ENCODE results near the gene PTPRJ.
"Not testable (repeated sequence)": the region's sequence is repeated elsewhere in the genome, so short reads cannot be mapped to it uniquely, and the experiment has no call there.

PTPRJ gene

GRCh38 chr11:48170241-48171233, 190.2 kb downstream of the PTPRJ start:
- Histone ChIP-seq H3K4me3 (ENCODE audit: insufficient read depth, low read depth, low read length) (no peak overlapping the region), H3K9me3 (ENCODE audit: control insufficient read depth, low read length) (no peaks in the 10 kb centered on the region), H3K27me3 (ENCODE audit: control insufficient read depth, insufficient read depth, low read length, poor library complexity, severe bottlenecking) (no peaks in the 10 kb centered on the region), H3K27ac (ENCODE audit: insufficient read depth, low read depth, low read length, poor library complexity, severe bottlenecking) (no peak overlapping the region), H3K4me1 (ENCODE audit: control insufficient read depth, insufficient read depth, low read length) (peaks cover 6% of the 10 kb centered on the region), H3K36me3 (ENCODE audit: control insufficient read depth, insufficient read depth, low read length) (no peaks in the 10 kb centered on the region)
- 82 to 89% methylated on average over 10 of the region's 10 CpGs for WGBS, 2 experiments

DNA sequence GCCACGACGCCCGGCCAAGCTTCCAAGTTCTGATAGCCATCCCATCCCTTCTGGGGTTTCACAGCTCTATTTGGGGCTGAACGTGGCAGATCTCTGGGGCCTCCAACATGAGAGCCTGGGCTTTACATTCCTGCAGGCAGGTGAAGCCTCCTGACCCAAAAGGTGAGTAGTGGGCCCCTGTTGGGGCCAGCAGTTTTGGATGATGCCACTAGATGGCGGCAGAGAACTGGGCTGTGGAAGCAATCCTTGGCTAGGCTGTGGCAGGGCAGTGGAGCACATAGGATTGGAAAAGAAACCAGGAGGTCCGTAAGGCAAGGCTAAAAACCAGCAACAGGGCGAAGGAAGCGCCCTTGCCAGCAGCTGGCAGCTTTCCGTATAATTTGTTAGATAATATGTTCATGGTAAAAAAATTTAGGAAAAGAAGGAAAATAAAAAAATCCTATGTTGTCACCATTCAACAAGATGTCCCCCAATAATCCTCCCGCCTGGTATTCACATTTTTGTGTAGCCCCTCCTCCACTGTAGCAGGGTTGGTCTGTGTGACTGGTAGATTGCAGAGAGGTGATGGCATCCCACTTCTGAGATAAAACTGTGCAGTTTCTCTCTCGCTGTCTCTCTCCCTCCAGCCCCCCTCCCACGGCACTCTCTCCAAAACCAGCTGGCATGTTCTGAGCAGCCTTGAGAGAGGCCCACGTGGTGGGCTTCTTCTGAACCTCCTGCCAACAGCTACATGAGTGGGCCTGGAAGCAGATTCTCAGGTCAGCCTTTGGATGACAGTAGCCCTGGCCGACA, 192.7 kb downstream of the PTPRJ start:
- no peaks in the 10 kb centered on the region for H3K36me3 ChIP-seq (ENCODE audit: control insufficient read depth, insufficient read depth, low read length)
- 53 to 55% methylated on average over 13 to 14 of the region's 14 CpGs for WGBS, 2 experiments
- no peaks in the 10 kb centered on the region for H3K27me3 ChIP-seq (ENCODE audit: control insufficient read depth, insufficient read depth, low read length, poor library complexity, severe bottlenecking)

DNA sequence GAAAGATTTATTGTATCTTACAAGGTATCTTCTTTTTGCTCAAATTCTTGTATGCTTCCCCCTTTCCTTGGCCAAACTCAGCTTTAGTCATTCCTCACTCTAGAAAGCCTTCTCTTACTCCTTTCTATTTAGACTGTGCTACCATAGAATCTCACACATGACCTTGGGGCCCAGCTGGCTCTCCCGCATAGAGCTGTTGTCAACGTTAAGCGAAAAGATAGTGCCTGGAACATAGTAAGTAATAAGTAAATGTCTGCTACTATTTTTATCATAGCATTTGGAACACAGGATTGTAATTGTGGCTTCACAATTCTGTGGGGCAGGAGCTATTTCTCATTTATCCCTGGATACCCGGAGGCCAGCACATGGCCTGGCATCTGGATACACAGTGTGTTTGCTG, 197.3 kb downstream of the PTPRJ start:
- Histone ChIP-seq H3K36me3 (ENCODE audit: control insufficient read depth, insufficient read depth, low read length) (no peaks in the 10 kb centered on the region), H3K27me3 (ENCODE audit: control insufficient read depth, insufficient read depth, low read length, poor library complexity, severe bottlenecking) (no peaks in the 10 kb centered on the region), H3K27ac (ENCODE audit: insufficient read depth, low read depth, low read length, poor library complexity, severe bottlenecking) (no peak overlapping the region), H3K4me3 (ENCODE audit: insufficient read depth, low read depth, low read length) (no peak overlapping the region), H3K9me3 (ENCODE audit: control insufficient read depth, low read length) (peaks cover 2% of the 10 kb centered on the region), H3K4me1 (ENCODE audit: control insufficient read depth, insufficient read depth, low read length) (no peaks in the 10 kb centered on the region)
- 87 to 88% methylated on average over 1 to 4 of the region's 4 CpGs for WGBS, 2 experiments

More for the DNA sequence above, 192.7 kb downstream of the PTPRJ start:
- Histone ChIP-seq H3K9me3 (ENCODE audit: control insufficient read depth, low read length) (no peaks in the 10 kb centered on the region), H3K4me1 (ENCODE audit: control insufficient read depth, insufficient read depth, low read length) (peaks cover 6% of the 10 kb centered on the region), H3K4me3 (ENCODE audit: insufficient read depth, low read depth, low read length) (no peak overlapping the region), H3K27ac (ENCODE audit: insufficient read depth, low read depth, low read length, poor library complexity, severe bottlenecking) (no peak overlapping the region)

DNA sequence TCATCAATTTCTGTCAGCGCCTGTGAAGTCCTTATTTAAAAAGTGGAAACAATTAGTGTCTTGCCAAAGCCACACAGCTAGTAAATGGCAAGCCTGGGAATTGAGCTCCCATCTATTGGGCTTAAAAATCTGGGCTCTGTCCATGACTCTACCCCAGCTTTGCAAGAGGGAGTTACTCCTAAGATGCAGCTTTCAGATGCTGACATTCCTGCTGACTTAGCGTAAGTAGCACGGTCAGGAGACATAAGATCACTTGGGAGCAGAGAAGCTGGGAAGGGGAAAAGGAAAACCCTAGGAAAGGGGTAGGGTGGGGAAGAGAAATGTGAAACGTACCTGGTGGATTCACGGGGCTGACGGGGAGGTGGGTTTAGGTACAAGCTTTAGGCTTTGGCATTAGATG, 200.3 kb downstream of the PTPRJ start:
- no peaks in the 10 kb centered on the region for H3K4me1 ChIP-seq (ENCODE audit: control insufficient read depth, insufficient read depth, low read length)
- 83 to 86% methylated on average over 6 of the region's 6 CpGs for WGBS, 2 experiments

GRCh38 chr11:48182860-48183526, 202.6 kb downstream of the PTPRJ start:
- Histone ChIP-seq H3K27me3 (ENCODE audit: control insufficient read depth, insufficient read depth, low read length, poor library complexity, severe bottlenecking) (no peaks in the 10 kb centered on the region), H3K4me1 (ENCODE audit: control insufficient read depth, insufficient read depth, low read length) (no peaks in the 10 kb centered on the region), H3K27ac (ENCODE audit: insufficient read depth, low read depth, low read length, poor library complexity, severe bottlenecking) (no peak overlapping the region), H3K9me3 (ENCODE audit: control insufficient read depth, low read length) (peaks cover 2% of the 10 kb centered on the region), H3K4me3 (ENCODE audit: insufficient read depth, low read depth, low read length) (no peak overlapping the region), H3K36me3 (ENCODE audit: control insufficient read depth, insufficient read depth, low read length) (no peaks in the 10 kb centered on the region)
- WGBS, 2 experiments, result 81 to 88% methylated on average over 4 of the region's 4 CpGs

More for the DNA sequence above, 200.3 kb downstream of the PTPRJ start:
- no peaks in the 10 kb centered on the region for H3K27me3 ChIP-seq (ENCODE audit: control insufficient read depth, insufficient read depth, low read length, poor library complexity, severe bottlenecking)
- peaks cover 2% of the 10 kb centered on the region for H3K9me3 ChIP-seq (ENCODE audit: control insufficient read depth, low read length)
- H3K36me3 ChIP-seq (ENCODE audit: control insufficient read depth, insufficient read depth, low read length), result no peaks in the 10 kb centered on the region
- no peak overlapping the region for H3K27ac ChIP-seq (ENCODE audit: insufficient read depth, low read depth, low read length, poor library complexity, severe bottlenecking)
- no peak overlapping the region for H3K4me3 ChIP-seq (ENCODE audit: insufficient read depth, low read depth, low read length)

GRCh38 chr11:48184452-48184851, 204.1 kb downstream of the PTPRJ start:
- Histone ChIP-seq H3K27ac (ENCODE audit: insufficient read depth, low read depth, low read length, poor library complexity, severe bottlenecking) (no peak overlapping the region), H3K4me3 (ENCODE audit: insufficient read depth, low read depth, low read length) (no peak overlapping the region), H3K27me3 (ENCODE audit: control insufficient read depth, insufficient read depth, low read length, poor library complexity, severe bottlenecking) (no peaks in the 10 kb centered on the region), H3K4me1 (ENCODE audit: control insufficient read depth, insufficient read depth, low read length) (no peaks in the 10 kb centered on the region), H3K9me3 (ENCODE audit: control insufficient read depth, low read length) (peaks cover 2% of the 10 kb centered on the region), H3K36me3 (ENCODE audit: control insufficient read depth, insufficient read depth, low read length) (no peaks in the 10 kb centered on the region)

DNA sequence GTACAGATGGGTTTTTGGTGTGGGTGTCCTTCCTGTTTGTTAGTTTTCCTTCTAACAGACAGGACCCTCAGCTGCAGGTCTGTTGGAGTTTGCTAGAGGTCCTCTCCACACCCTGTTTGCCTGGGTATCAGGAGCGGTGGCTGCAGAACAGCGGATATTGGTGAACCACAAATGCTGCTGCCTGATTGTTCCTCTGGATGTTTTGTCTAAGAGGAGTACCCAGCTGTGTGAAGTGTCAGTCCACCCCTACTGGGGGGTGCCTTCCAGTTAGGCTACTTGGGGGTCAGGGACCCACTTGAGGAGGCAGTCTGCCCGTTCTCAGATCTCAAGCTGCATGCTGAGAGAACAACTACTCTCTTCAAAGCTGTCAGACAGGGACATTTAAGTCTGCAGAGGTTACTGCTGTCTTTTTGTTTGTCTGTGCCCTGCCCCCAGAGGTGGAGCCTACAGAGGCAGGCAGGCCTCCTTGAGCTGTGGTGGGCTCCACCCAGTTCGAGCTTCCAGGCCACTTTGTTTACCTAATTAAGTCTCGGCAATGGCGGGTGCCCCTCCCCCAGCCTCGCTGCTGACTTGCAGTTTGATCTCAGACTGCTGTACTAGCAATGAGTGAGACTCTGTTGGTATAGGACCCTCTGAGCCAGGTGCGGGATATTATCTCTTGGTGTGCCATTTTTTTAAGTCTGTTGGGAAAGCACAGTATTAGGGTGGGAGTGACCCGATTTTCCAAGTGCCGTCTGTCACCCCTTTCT, 210.7 kb downstream of the PTPRJ start:
- WGBS, 2 experiments, result 57 to 58% methylated on average over 10 of the region's 10 CpGs
- H3K4me1 ChIP-seq (ENCODE audit: control insufficient read depth, insufficient read depth, low read length), result not testable (repeated sequence)

DNA sequence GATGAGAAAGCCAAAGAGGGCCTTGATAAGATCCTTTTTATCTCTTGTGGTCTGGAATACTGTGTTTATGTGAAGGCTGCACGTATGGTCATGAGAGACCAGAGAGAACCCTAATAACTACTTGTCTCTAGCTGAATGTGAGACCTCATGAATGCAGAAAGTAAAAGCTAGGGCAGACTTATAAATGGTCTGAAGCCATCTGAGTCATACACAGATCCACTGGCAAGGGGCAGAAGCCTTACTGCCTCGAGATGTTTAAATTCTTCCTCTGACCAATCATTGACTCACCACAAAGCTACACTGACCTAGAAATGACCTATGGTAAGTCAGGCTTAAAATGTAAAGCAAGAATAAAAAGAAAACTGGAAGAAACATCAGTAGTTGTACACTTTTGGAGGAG, 213.5 kb downstream of the PTPRJ start:
- H3K27me3 ChIP-seq (ENCODE audit: control insufficient read depth, insufficient read depth, low read length, poor library complexity, severe bottlenecking), result no peaks in the 10 kb centered on the region
- no peak overlapping the region for H3K27ac ChIP-seq (ENCODE audit: insufficient read depth, low read depth, low read length, poor library complexity, severe bottlenecking)
- WGBS, 2 experiments, result 71 to 76% methylated on average over 2 of the region's 2 CpGs
- peaks cover 2% of the 10 kb centered on the region for H3K9me3 ChIP-seq (ENCODE audit: control insufficient read depth, low read length)
- H3K4me3 ChIP-seq (ENCODE audit: insufficient read depth, low read depth, low read length), result no peak overlapping the region
- no peaks in the 10 kb centered on the region for H3K4me1 ChIP-seq (ENCODE audit: control insufficient read depth, insufficient read depth, low read length)
- H3K36me3 ChIP-seq (ENCODE audit: control insufficient read depth, insufficient read depth, low read length), result no peaks in the 10 kb centered on the region

More for the DNA sequence above, 210.7 kb downstream of the PTPRJ start:
- not testable (repeated sequence) for H3K27ac ChIP-seq (ENCODE audit: insufficient read depth, low read depth, low read length, poor library complexity, severe bottlenecking); H3K4me3 ChIP-seq (ENCODE audit: insufficient read depth, low read depth, low read length); H3K36me3 ChIP-seq (ENCODE audit: control insufficient read depth, insufficient read depth, low read length); H3K9me3 ChIP-seq (ENCODE audit: control insufficient read depth, low read length); H3K27me3 ChIP-seq (ENCODE audit: control insufficient read depth, insufficient read depth, low read length, poor library complexity, severe bottlenecking)

DNA sequence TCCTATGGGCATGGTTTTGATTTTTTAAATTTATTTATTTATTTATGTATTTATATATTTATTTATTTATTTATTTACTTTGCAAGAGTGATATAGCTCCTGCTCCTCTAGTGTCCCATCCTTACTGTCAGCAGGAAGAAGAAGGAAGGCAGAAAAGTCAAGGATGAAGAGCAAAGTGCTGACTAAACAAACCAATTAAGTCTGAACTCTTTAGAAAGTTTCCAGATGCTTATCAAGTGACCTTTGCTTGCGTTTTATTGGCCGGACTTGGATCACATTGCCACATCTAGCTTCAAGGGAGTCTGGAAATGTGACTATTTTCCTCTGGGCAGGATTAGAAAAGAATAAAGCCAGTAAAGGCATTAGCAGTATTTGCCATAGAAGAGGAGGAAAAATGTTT, 227.5 kb downstream of the PTPRJ start:
- Histone ChIP-seq H3K27ac (ENCODE audit: insufficient read depth, low read depth, low read length, poor library complexity, severe bottlenecking) (no peak overlapping the region), H3K4me1 (ENCODE audit: control insufficient read depth, insufficient read depth, low read length) (no peaks in the 10 kb centered on the region)
- 85 to 87% methylated on average over 2 of the region's 2 CpGs for WGBS, 2 experiments

More for the DNA sequence above, 227.5 kb downstream of the PTPRJ start:
- peaks cover 5% of the 10 kb centered on the region for H3K9me3 ChIP-seq (ENCODE audit: control insufficient read depth, low read length)
- H3K27me3 ChIP-seq (ENCODE audit: control insufficient read depth, insufficient read depth, low read length, poor library complexity, severe bottlenecking), result no peaks in the 10 kb centered on the region
- no peaks in the 10 kb centered on the region for H3K36me3 ChIP-seq (ENCODE audit: control insufficient read depth, insufficient read depth, low read length)
- H3K4me3 ChIP-seq (ENCODE audit: insufficient read depth, low read depth, low read length), result no peak overlapping the region

Measured in ectodermal cell (in vitro differentiated cells).